Measurements from ENCODE around the gene GPAT3.

GPAT3 gene

DNA sequence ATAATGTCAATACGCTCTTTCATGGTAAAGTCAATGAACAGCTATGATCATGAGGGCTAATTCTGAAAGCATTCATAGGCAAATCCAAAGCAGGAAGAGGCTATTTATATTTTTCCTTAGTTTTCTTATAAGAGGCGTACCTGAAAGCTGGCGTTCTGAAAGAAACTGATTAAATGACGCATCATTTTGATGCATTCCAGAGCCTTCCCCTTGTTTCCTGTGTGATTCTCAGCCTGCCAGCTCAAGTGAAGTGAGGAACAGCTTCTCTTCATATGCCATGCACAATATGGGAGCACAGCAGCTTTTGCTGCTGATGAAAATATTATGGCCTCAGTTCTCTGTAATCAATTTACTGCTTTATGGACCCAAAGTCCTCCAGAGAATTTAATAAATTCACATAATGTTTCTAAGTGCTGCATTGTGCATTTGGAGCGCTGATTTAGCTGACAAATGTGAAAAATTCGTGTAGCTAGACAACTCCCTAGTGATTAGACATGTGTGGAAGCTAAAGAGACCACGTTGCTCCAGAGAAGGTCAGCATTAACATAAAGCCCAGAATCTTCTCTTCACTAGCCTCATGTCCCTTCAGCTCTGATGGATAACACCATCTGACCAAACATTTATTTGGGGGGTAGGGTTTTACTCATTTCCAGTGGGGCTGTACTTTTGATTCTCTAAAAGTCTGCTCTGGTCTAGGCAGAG, 110.8 kb downstream of the GPAT3 start (continued):
- no peak for TF ChIP-seq ZNF341 (tag by site-specific recombination; IDR thresholded peaks at IDR 0.05; ENCODE audit: low read depth)
- TF ChIP-seq, protein P1, sequence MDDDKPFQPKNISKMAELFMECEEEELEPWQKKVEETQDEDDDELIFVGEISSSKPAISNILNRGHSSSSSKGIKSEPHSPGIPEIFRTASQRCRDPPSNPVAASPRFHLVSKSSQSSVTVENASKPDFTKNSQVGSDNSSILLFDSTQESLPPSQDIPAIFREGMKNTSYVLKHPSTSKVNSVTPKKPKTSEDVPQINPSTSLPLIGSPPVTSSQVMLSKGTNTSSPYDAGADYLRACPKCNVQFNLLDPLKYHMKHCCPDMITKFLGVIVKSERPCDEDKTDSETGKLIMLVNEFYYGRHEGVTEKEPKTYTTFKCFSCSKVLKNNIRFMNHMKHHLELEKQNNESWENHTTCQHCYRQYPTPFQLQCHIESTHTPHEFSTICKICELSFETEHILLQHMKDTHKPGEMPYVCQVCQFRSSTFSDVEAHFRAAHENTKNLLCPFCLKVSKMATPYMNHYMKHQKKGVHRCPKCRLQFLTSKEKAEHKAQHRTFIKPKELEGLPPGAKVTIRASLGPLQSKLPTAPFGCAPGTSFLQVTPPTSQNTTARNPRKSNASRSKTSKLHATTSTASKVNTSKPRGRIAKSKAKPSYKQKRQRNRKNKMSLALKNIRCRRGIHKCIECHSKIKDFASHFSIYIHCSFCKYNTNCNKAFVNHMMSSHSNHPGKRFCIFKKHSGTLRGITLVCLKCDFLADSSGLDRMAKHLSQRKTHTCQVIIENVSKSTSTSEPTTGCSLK (tag by site-specific recombination; IDR thresholded peaks at IDR 0.05), result no peak
- TF ChIP-seq, protein P2, sequence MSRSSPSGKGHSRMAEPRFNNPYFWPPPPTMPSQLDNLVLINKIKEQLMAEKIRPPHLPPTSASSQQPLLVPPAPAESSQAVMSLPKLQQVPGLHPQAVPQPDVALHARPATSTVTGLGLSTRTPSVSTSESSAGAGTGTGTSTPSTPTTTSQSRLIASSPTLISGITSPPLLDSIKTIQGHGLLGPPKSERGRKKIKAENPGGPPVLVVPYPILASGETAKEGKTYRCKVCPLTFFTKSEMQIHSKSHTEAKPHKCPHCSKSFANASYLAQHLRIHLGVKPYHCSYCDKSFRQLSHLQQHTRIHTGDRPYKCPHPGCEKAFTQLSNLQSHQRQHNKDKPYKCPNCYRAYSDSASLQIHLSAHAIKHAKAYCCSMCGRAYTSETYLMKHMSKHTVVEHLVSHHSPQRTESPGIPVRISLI (tag by site-specific recombination; IDR thresholded peaks at IDR 0.05), result no peak
- TF ChIP-seq WT1 (tag by site-specific recombination; IDR thresholded peaks at IDR 0.05), result no peak

DNA sequence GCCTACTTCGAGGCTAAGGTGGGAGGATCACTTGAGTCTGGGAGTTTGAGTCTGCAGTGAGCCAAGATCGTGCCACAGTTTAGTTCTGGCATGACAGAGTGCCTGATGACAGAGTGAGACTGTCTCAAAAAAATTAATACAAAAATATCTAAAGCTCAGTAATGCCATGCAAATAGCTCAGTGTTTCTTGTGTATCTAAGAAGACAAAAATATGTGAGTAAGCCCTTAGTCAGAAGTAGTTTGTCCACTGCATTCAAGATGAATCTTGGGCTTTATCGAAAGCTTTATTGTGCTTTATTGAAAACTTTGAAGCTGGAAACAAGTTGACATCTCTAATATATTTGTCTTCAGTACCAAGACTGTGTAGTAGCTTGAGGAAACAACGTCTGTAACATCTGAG, 115.9 kb downstream of the GPAT3 start:
- no peaks in the 10 kb centered on the region for H3K36me3 ChIP-seq (ENCODE audit: control insufficient read depth in 2 of 2, insufficient read depth in 1 of 2, low read length in 2 of 2)
- H3K9me3 ChIP-seq (ENCODE audit: control insufficient read depth, insufficient read depth, low read depth, low read length), result no peaks in the 10 kb centered on the region
- H3K4me1 ChIP-seq (ENCODE audit: control insufficient read depth, insufficient read depth, low read length), result no peaks in the 10 kb centered on the region
- H3K27ac ChIP-seq (ENCODE audit: extremely low read depth, low read depth, low read length), result no peak overlapping the region
- ChIA-PET CTCF (no interaction called here), POLR2A (no interaction called here)
- H3K4me3 ChIP-seq (ENCODE audit: low read depth, low read length), result no peak overlapping the region
- no peak for TF ChIP-seq ZNF654 (tag by site-specific recombination; IDR thresholded peaks at IDR 0.05; ENCODE audit: low read depth)
- no peak for TF ChIP-seq ZNF529 (tag by site-specific recombination; IDR thresholded peaks at IDR 0.05; ENCODE audit: insufficient replicate concordance)
- TF ChIP-seq ZNF211 (tag by site-specific recombination; IDR thresholded peaks at IDR 0.05; ENCODE audit: low read depth), result no peak
- no peak for TF ChIP-seq EGR2 (tag by site-specific recombination; IDR thresholded peaks at IDR 0.05; ENCODE audit: low read depth)
- no peak for TF ChIP-seq ZNF747 (tag by site-specific recombination; IDR thresholded peaks at IDR 0.05)
- TF ChIP-seq, protein P3, sequence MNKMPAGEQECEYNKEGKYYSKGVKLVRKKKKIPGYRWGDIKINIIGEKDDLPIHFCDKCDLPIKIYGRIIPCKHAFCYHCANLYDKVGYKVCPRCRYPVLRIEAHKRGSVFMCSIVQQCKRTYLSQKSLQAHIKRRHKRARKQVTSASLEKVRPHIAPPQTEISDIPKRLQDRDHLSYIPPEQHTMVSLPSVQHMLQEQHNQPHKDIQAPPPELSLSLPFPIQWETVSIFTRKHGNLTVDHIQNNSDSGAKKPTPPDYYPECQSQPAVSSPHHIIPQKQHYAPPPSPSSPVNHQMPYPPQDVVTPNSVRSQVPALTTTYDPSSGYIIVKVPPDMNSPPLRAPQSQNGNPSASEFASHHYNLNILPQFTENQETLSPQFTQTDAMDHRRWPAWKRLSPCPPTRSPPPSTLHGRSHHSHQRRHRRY (tag by site-specific recombination; IDR thresholded peaks at IDR 0.05), result no peak
- TF ChIP-seq YY2 (tag by site-specific recombination; IDR thresholded peaks at IDR 0.05), result no peak
- no peak for TF ChIP-seq WT1 (tag by site-specific recombination; IDR thresholded peaks at IDR 0.05)
- TF ChIP-seq ZNF133 (tag by site-specific recombination; IDR thresholded peaks at IDR 0.05), result no peak
- no peak for TF ChIP-seq RBAK (tag by site-specific recombination; IDR thresholded peaks at IDR 0.05)
- no peak for TF ChIP-seq ZNF221 (tag by site-specific recombination; IDR thresholded peaks at IDR 0.05; ENCODE audit: borderline replicate concordance)
- TF ChIP-seq, protein P4, sequence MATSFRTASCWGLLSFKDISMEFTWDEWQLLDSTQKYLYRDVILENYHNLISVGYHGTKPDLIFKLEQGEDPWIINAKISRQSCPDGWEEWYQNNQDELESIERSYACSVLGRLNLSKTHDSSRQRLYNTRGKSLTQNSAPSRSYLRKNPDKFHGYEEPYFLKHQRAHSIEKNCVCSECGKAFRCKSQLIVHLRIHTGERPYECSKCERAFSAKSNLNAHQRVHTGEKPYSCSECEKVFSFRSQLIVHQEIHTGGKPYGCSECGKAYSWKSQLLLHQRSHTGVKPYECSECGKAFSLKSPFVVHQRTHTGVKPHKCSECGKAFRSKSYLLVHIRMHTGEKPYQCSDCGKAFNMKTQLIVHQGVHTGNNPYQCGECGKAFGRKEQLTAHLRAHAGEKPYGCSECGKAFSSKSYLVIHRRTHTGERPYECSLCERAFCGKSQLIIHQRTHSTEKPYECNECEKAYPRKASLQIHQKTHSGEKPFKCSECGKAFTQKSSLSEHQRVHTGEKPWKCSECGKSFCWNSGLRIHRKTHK (tag by site-specific recombination; IDR thresholded peaks at IDR 0.05), result no peak
- TF ChIP-seq ZNF549 (tag by site-specific recombination; IDR thresholded peaks at IDR 0.05), result no peak
- TF ChIP-seq ZNF214 (tag by site-specific recombination; IDR thresholded peaks at IDR 0.05; ENCODE audit: borderline replicate concordance), result no peak
- TF ChIP-seq ZXDB (tag by site-specific recombination; IDR thresholded peaks at IDR 0.05), result no peak
- no peak for TF ChIP-seq ZNF792 (tag by site-specific recombination; IDR thresholded peaks at IDR 0.05)
- TF ChIP-seq GFI1B (tag by site-specific recombination; IDR thresholded peaks at IDR 0.05), result no peak
- no peak for TF ChIP-seq ZNF223 (tag by site-specific recombination; IDR thresholded peaks at IDR 0.05)
- TF ChIP-seq, protein P5, sequence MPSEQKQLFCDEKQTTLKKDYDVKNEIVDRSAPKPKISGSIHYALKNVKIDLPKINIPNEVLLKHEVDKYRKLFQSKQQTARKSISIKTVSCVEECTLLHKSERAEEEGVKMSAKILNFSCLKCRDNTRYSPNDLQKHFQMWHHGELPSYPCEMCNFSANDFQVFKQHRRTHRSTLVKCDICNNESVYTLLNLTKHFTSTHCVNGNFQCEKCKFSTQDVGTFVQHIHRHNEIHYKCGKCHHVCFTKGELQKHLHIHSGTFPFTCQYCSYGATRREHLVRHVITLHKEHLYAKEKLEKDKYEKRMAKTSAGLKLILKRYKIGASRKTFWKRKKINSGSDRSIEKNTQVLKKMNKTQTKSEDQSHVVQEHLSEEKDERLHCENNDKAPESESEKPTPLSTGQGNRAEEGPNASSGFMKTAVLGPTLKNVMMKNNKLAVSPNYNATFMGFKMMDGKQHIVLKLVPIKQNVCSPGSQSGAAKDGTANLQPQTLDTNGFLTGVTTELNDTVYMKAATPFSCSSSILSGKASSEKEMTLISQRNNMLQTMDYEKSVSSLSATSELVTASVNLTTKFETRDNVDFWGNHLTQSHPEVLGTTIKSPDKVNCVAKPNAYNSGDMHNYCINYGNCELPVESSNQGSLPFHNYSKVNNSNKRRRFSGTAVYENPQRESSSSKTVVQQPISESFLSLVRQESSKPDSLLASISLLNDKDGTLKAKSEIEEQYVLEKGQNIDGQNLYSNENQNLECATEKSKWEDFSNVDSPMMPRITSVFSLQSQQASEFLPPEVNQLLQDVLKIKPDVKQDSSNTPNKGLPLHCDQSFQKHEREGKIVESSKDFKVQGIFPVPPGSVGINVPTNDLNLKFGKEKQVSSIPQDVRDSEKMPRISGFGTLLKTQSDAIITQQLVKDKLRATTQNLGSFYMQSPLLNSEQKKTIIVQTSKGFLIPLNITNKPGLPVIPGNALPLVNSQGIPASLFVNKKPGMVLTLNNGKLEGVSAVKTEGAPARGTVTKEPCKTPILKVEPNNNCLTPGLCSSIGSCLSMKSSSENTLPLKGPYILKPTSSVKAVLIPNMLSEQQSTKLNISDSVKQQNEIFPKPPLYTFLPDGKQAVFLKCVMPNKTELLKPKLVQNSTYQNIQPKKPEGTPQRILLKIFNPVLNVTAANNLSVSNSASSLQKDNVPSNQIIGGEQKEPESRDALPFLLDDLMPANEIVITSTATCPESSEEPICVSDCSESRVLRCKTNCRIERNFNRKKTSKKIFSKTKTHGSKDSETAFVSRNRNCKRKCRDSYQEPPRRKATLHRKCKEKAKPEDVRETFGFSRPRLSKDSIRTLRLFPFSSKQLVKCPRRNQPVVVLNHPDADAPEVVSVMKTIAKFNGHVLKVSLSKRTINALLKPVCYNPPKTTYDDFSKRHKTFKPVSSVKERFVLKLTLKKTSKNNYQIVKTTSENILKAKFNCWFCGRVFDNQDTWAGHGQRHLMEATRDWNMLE (tag by site-specific recombination; conservative IDR thresholded peaks at IDR 0.05; ENCODE audit: low read depth), result no peak
- TF ChIP-seq, protein P6, sequence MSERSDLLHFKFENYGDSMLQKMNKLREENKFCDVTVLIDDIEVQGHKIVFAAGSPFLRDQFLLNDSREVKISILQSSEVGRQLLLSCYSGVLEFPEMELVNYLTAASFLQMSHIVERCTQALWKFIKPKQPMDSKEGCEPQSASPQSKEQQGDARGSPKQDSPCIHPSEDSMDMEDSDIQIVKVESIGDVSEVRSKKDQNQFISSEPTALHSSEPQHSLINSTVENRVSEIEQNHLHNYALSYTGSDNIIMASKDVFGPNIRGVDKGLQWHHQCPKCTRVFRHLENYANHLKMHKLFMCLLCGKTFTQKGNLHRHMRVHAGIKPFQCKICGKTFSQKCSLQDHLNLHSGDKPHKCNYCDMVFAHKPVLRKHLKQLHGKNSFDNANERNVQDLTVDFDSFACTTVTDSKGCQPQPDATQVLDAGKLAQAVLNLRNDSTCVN (tag by site-specific recombination; optimal IDR thresholded peaks at IDR 0.05), result no peak
